ENCODE measurements around the gene PIGL.
A peak's percentile ranks its signal among the peaks of the same experiment; 100 is the strongest.

PIGL gene

GRCh38 chr17:16353317-16354174, 136.5 kb downstream of the PIGL start, which contains the start of gene CENPV:
CENPV (minus strand) TSS chr17:16353469; CDS start chr17:16353436, 33 bp downstream.
- DNase-seq (ENCODE audit: low read depth), result peak; percentile 32

GRCh38 chr17:16354585-16354984, 137.6 kb downstream of the PIGL start:
- DNase-seq (ENCODE audit: low read depth), result no peak

GRCh38 chr17:16358394-16358793, 141.4 kb downstream of the PIGL start:
- no peak for DNase-seq (ENCODE audit: low read depth)

- DNase-seq (ENCODE audit: low read depth), result no peak
Measured at GRCh38 chr17:16361874-16362273, 144.9 kb downstream of the PIGL start.

- peak; percentile 70 for DNase-seq (ENCODE audit: low read depth)
Measured at GRCh38 chr17:16363749-16364536, 146.9 kb downstream of the PIGL start.

GRCh38 chr17:16364625-16365024, 147.6 kb downstream of the PIGL start:
- DNase-seq (ENCODE audit: low read depth), result no peak

- peak; percentile 97 for DNase-seq (ENCODE audit: low read depth)
Measured at GRCh38 chr17:16371742-16372141, 154.7 kb downstream of the PIGL start.

GRCh38 chr17:16374146-16374938, 157.3 kb downstream of the PIGL start:
- DNase-seq (ENCODE audit: low read depth), result peak; percentile 90
